ENCODE measurements around the gene EPHB2.

EPHB2 gene

GRCh38 chr1:22722901-22723550 lies 12.4 kb downstream of the EPHB2 start:
- DNase-seq = no peak

- DNase-seq = no peak
Observed at GRCh38 chr1:22727873-22728272, 17.2 kb downstream of the EPHB2 start.

- DNase-seq = no peak
Observed at GRCh38 chr1:22728751-22729399, 18.2 kb downstream of the EPHB2 start.

GRCh38 chr1:22729400-22729773 lies 18.7 kb downstream of the EPHB2 start:
- no peak for DNase-seq

GRCh38 chr1:22729912-22730311 lies 19.3 kb downstream of the EPHB2 start:
- no peak for DNase-seq

GRCh38 chr1:22731924-22732720 lies 21.5 kb downstream of the EPHB2 start:
- no peak for DNase-seq

GRCh38 chr1:22733643-22734042 lies 23.0 kb downstream of the EPHB2 start:
- DNase-seq = no peak

- DNase-seq = no peak
Observed at GRCh38 chr1:22736501-22737080, 26.0 kb downstream of the EPHB2 start.

GRCh38 chr1:22737374-22738068 lies 26.9 kb downstream of the EPHB2 start:
- DNase-seq = no peak

GRCh38 chr1:22738069-22738435 lies 27.4 kb downstream of the EPHB2 start:
- no peak for DNase-seq

GRCh38 chr1:22738522-22738921 lies 27.9 kb downstream of the EPHB2 start:
- DNase-seq = no peak

- peak; percentile 54 for DNase-seq
Observed at GRCh38 chr1:22739648-22740385, 29.2 kb downstream of the EPHB2 start.

- DNase-seq = no peak
Observed at GRCh38 chr1:22741118-22741517, 30.5 kb downstream of the EPHB2 start.

- DNase-seq = no peak
Observed at GRCh38 chr1:22745669-22746585, 35.3 kb downstream of the EPHB2 start.

- no peak for DNase-seq
Observed at GRCh38 chr1:22747021-22747734, 36.5 kb downstream of the EPHB2 start.

- DNase-seq = no peak
Observed at GRCh38 chr1:22747735-22748073, 37.1 kb downstream of the EPHB2 start.

GRCh38 chr1:22749503-22749902 lies 38.9 kb downstream of the EPHB2 start:
- DNase-seq = no peak

- no peak for DNase-seq
Observed at GRCh38 chr1:22749919-22750684, 39.5 kb downstream of the EPHB2 start.

GRCh38 chr1:22750685-22751051 lies 40.0 kb downstream of the EPHB2 start:
- DNase-seq = no peak

GRCh38 chr1:22751124-22751531 lies 40.5 kb downstream of the EPHB2 start:
- DNase-seq = no peak

Data from GOT3 (cell line).